Measurements from ENCODE around the gene AIDA. TPM values are rescaled to one million over a fixed set of nuclear protein-coding genes. Genes with fewer than 3 reads are reported as not detected.

Gene AIDA
- total RNA-seq, 1 experiment from 2014 or later, result 80.0 TPM

GRCh38 chr1:222697826-222698225 lies 14.5 kb downstream of the AIDA start:
- ChIA-PET CTCF (no interaction called here), POLR2A (ENCODE audit: low non-redundant PET) (no interaction called here)
- BruUV-seq (replicated peaks), result no TSS peak
- Histone ChIP-seq H3K27ac (ENCODE audit: low read depth, low read length, poor library complexity, severe bottlenecking) (no peak overlapping the region), H3K36me3 (ENCODE audit: insufficient read depth, low read length, poor library complexity, severe bottlenecking) (peaks cover 12% of the 10 kb centered on the region), H3K4me1 (ENCODE audit: insufficient read depth, low read length, poor library complexity, severe bottlenecking) (no peaks in the 10 kb centered on the region), H3K4me3 (ENCODE audit: low read depth, low read length, poor library complexity, severe bottlenecking) (no peak overlapping the region), H3K9me3 (ENCODE audit: low read depth, low read length, poor library complexity, severe bottlenecking) (no peaks in the 10 kb centered on the region), H3K27me3 (replicated peaks; ENCODE audit: insufficient read depth, low read depth, low read length, poor library complexity) (no peaks in the 10 kb centered on the region)
- no peak for DNase-seq (ENCODE audit: low spot score)
- no peak for TF ChIP-seq EZH2 (IDR thresholded peaks at IDR 0.05; ENCODE audit: borderline replicate concordance, low read depth, low read length, poor library complexity, severe bottlenecking)
- TF ChIP-seq CTCF (conservative IDR thresholded peaks at IDR 0.05; ENCODE audit: low read depth, low read length), result no peak
- intact Hi-C loops (cut with micrococcal nuclease; ENCODE audit: unreplicated experiment), result no loop called here

- BruUV-seq (replicated peaks), result no TSS peak
- Histone ChIP-seq H3K27me3 (replicated peaks; ENCODE audit: insufficient read depth, low read depth, low read length, poor library complexity) (no peaks in the 10 kb centered on the region), H3K9me3 (ENCODE audit: low read depth, low read length, poor library complexity, severe bottlenecking) (no peaks in the 10 kb centered on the region), H3K4me1 (ENCODE audit: insufficient read depth, low read length, poor library complexity, severe bottlenecking) (no peaks in the 10 kb centered on the region), H3K27ac (ENCODE audit: low read depth, low read length, poor library complexity, severe bottlenecking) (no peak overlapping the region), H3K36me3 (ENCODE audit: insufficient read depth, low read length, poor library complexity, severe bottlenecking) (peaks cover 9% of the 10 kb centered on the region), H3K4me3 (ENCODE audit: low read depth, low read length, poor library complexity, severe bottlenecking) (no peak overlapping the region)
- TF ChIP-seq EZH2 (IDR thresholded peaks at IDR 0.05; ENCODE audit: borderline replicate concordance, low read depth, low read length, poor library complexity, severe bottlenecking), result no peak
- CTCF ChIA-PET, result no interaction called here
- DNase-seq (ENCODE audit: low spot score), result no peak
- intact Hi-C loops (cut with micrococcal nuclease; ENCODE audit: unreplicated experiment), result no loop called here
- POLR2A ChIA-PET (ENCODE audit: low non-redundant PET), result no interaction called here
These were observed 15.1 kb downstream of the AIDA start for GRCh38 chr1:222697203-222697602.

- peaks cover 11% of the 10 kb centered on the region for H3K36me3 ChIP-seq (ENCODE audit: insufficient read depth, low read length, poor library complexity, severe bottlenecking)
- no peak overlapping the region for H3K27ac ChIP-seq (ENCODE audit: low read depth, low read length, poor library complexity, severe bottlenecking)
- no peaks in the 10 kb centered on the region for H3K4me1 ChIP-seq (ENCODE audit: insufficient read depth, low read length, poor library complexity, severe bottlenecking)
- BruUV-seq (replicated peaks), result no TSS peak
- ChIA-PET CTCF (no interaction called here), POLR2A (ENCODE audit: low non-redundant PET) (no interaction called here)
- H3K27me3 ChIP-seq (replicated peaks; ENCODE audit: insufficient read depth, low read depth, low read length, poor library complexity), result no peaks in the 10 kb centered on the region
- H3K4me3 ChIP-seq (ENCODE audit: low read depth, low read length, poor library complexity, severe bottlenecking), result no peak overlapping the region
- no peaks in the 10 kb centered on the region for H3K9me3 ChIP-seq (ENCODE audit: low read depth, low read length, poor library complexity, severe bottlenecking)
- intact Hi-C loops (cut with micrococcal nuclease; ENCODE audit: unreplicated experiment), result no loop called here
- DNase-seq (ENCODE audit: low spot score), result no peak
- TF ChIP-seq EZH2 (IDR thresholded peaks at IDR 0.05; ENCODE audit: borderline replicate concordance, low read depth, low read length, poor library complexity, severe bottlenecking) (no peak), CTCF (conservative IDR thresholded peaks at IDR 0.05; ENCODE audit: low read depth, low read length) (no peak)
These were observed 15.6 kb downstream of the AIDA start for GRCh38 chr1:222696741-222697140.

GRCh38 chr1:222694927-222695326 lies 17.4 kb downstream of the AIDA start:
- H3K27ac ChIP-seq (ENCODE audit: low read depth, low read length, poor library complexity, severe bottlenecking), result no peak overlapping the region
- H3K9me3 ChIP-seq (ENCODE audit: low read depth, low read length, poor library complexity, severe bottlenecking), result no peaks in the 10 kb centered on the region
- no peaks in the 10 kb centered on the region for H3K27me3 ChIP-seq (replicated peaks; ENCODE audit: insufficient read depth, low read depth, low read length, poor library complexity)
- TF ChIP-seq CTCF (conservative IDR thresholded peaks at IDR 0.05; ENCODE audit: low read depth, low read length) (no peak), EZH2 (IDR thresholded peaks at IDR 0.05; ENCODE audit: borderline replicate concordance, low read depth, low read length, poor library complexity, severe bottlenecking) (no peak)
- intact Hi-C loops (cut with micrococcal nuclease; ENCODE audit: unreplicated experiment), result no loop called here
- no peak overlapping the region for H3K4me3 ChIP-seq (ENCODE audit: low read depth, low read length, poor library complexity, severe bottlenecking)
- ChIA-PET CTCF (no interaction called here), POLR2A (ENCODE audit: low non-redundant PET) (interaction anchor here (0.6 kb wide), 1 partner anchor 21 kb away, joined by 3 read pairs; no protein-coding TSS in a partner anchor)
- BruUV-seq (replicated peaks), result no TSS peak
- DNase-seq (ENCODE audit: low spot score), result no peak
- H3K36me3 ChIP-seq (ENCODE audit: insufficient read depth, low read length, poor library complexity, severe bottlenecking), result peaks cover 12% of the 10 kb centered on the region
- H3K4me1 ChIP-seq (ENCODE audit: insufficient read depth, low read length, poor library complexity, severe bottlenecking), result no peaks in the 10 kb centered on the region
